ENCODE measurements around the gene AMFR. TPM values are rescaled to one million over a fixed set of nuclear protein-coding genes. Genes with fewer than 3 reads are reported as not detected.
A peak's percentile ranks its signal among the peaks of the same experiment; 100 is the strongest.

AMFR gene
- total RNA-seq, 1 experiment from 2014 or later, result 25.6 TPM

- Histone ChIP-seq H3K27me3 (ENCODE audit: insufficient read depth, low read length) (no peaks in the 10 kb centered on the region), H2BK5ac (ENCODE audit: insufficient read length, low read length) (no peak overlapping the region), H3K79me1 (ENCODE audit: insufficient read depth, low read depth, low read length, poor library complexity, severe bottlenecking) (no peaks in the 10 kb centered on the region), H2AFZ (ENCODE audit: low read length) (no peak overlapping the region), H3K9me3 (ENCODE audit: control insufficient read depth, low read depth, low read length) (no peaks in the 10 kb centered on the region), H2BK15ac (ENCODE audit: low read depth, low read length) (no peak overlapping the region), H2AK5ac (ENCODE audit: insufficient read length, low read length) (no peak overlapping the region), H2BK20ac (ENCODE audit: low read depth, low read length, poor library complexity, severe bottlenecking) (no peak overlapping the region), H3K23me2 (ENCODE audit: insufficient read length, low read depth, low read length, poor library complexity, severe bottlenecking) (no peaks in the 10 kb centered on the region), H3K14ac (ENCODE audit: insufficient read depth, low read length) (no peak overlapping the region), H4K91ac (ENCODE audit: insufficient read length, low read depth, low read length) (no peak overlapping the region), H3K79me2 (ENCODE audit: insufficient read depth, low read length) (no peaks in the 10 kb centered on the region), H4K8ac (replicated peaks; ENCODE audit: insufficient read length, low read depth, low read length) (no peak overlapping the region), H3K56ac (ENCODE audit: insufficient read length, low read depth, low read length) (no peak overlapping the region), H3K18ac (ENCODE audit: insufficient read length, low read depth, low read length) (no peak overlapping the region), H3K23ac (ENCODE audit: insufficient read length, low read depth, low read length) (no peak overlapping the region), H3K9ac (ENCODE audit: extremely low read depth, insufficient read length, low read length) (no peak overlapping the region), H3K4ac (ENCODE audit: low read depth, low read length) (no peak overlapping the region), H2BK120ac (ENCODE audit: low read depth, low read length, poor library complexity, severe bottlenecking) (no peak overlapping the region), H2BK12ac (ENCODE audit: insufficient read length, low read depth, low read length) (no peak overlapping the region), H4K20me1 (ENCODE audit: control insufficient read depth, insufficient read depth, insufficient read length) (no peaks in the 10 kb centered on the region), H3K27ac (ENCODE audit: insufficient read length, low read depth, low read length) (no peak overlapping the region), H3K4me1 (ENCODE audit: insufficient read depth, low read length) (no peaks in the 10 kb centered on the region), H3T11ph (ENCODE audit: low read length) (no peak overlapping the region), H4K5ac (ENCODE audit: insufficient read length, low read depth, low read length) (no peak overlapping the region), H3K4me2 (ENCODE audit: insufficient read depth, insufficient read length, low read length) (no peak overlapping the region)
- Mint-ChIP-seq H3K9me3 (no peaks in the 10 kb centered on the region), H3K36me3 (ENCODE audit: insufficient read depth in 1 of 3, low read depth in 3 of 3) (no peaks in the 10 kb centered on the region; a peak in 2 of 7 replicates), H3K4me3 (no peak overlapping the region; a peak in 1 of 5 replicates), H3K27ac (peak overlapping the region in 1 of 3 experiments; percentile 20; a peak in 2 of 7 replicates), H3K4me1 (no peaks in the 10 kb centered on the region), H3K27me3 (ENCODE audit: low read depth) (peaks cover 1% of the 10 kb centered on the region; the same call in 1 of the 2 replicates)
- WGBS (ENCODE audit: extremely low coverage, insufficient read length, low lambda C conversion rate), result no CpG with 5 or more reads among the region's 16 CpGs
- peak; percentile 93 for DNase-seq
- peak; percentile 69 for TF ChIP-seq CTCF (conservative IDR thresholded peaks at IDR 0.05)
Observed at GRCh38 chr16:56332464-56333079, 92.8 kb downstream of the AMFR start.
